Melanocyte of skin (primary cell): ENCODE data around the gene KRTAP5-9. TPM values are rescaled to one million over a fixed set of nuclear protein-coding genes. Genes with fewer than 3 reads are reported as not detected.

Experiments
- small RNA-seq, 2 donors: library from RNA; depleted of rRNA; stranded (forward); fragments of <200 nt; gene quantifications; one replicate each; pipeline ENCODE3, GENCODE V24; 2012
- total RNA-seq, 2 donors: library from RNA; depleted of rRNA; stranded (reverse); fragments of >200 nt; gene quantifications; 2 replicates each; pipeline ENCODE4 v1.2.3, GENCODE V29; 2012

Gene KRTAP5-9
- not detected for total RNA-seq

GRCh38 chr11:71548120-71548519, at the start of gene KRTAP5-9:
Gene KRTAP5-9 (plus strand): TSS chr11:71548420. CDS start chr11:71548658, 238 bp downstream.

DNA sequence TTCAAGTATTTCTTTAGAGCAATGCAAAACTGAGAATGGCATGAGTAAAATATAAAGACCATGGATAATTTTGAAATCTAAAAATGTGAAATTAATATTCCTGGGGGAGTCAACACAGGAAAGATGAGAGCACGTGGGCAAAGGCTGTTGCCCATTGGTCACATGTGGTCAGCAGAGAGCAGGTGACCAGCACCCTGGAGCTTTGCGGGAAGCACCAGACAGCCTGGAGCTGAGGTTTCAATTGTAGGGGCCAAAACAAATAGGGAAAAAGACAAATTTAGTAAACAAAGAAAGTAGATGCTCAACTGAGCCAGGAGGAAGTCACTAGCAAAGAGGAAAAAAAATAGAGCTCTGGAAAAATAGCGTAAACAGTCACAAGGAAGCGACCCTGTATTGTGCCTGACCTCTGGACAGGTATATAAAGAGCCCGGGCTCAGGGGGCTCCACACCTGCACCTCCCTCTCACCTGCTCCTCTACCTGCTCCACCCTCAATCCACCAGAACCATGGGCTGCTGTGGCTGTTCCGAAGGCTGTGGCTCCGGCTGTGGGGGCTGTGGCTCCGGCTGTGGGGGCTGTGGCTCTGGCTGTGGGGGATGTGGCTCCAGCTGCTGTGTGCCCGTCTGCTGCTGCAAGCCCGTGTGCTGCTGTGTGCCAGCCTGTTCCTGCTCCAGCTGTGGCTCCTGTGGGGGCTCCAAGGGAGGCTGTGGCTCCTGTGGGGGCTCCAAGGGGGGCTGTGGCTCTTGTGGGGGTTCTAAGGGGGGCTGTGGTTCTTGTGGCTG, 21.2 kb upstream of the KRTAP5-9 start, which contains the start of gene KRTAP5-7:
Gene KRTAP5-7 (plus strand): TSS at position 472 of the 780 bp plus-strand sequence. CDS start 34 bp downstream, at position 506.

GRCh38 chr11:71537977-71538665, 10.1 kb upstream of the KRTAP5-9 start, which contains the start of gene KRTAP5-8:
Gene KRTAP5-8 (plus strand): TSS chr11:71538025. CDS start chr11:71538056, 31 bp downstream.

DNA sequence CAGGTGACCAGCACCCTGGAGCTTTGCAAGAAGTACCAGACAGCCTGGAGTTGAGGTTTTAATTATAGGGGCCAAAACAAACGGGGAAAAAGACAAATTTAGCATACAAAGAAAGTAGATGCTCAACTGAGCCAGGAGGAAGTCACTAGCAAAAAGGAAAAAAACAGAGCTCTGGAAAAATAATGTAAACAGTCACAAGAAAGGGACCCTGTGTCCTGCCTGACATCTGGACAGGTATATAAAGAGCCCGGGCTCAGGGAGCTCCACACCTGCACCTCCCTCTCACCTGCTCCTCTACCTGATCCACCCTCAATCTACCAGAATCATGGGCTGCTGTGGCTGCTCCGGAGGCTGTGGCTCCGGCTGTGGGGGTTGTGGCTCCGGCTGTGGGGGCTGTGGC, 17.0 kb downstream of the KRTAP5-9 start, which contains the start of gene KRTAP5-10:
Gene KRTAP5-10 (plus strand): TSS at position 301 of the 400 bp plus-strand sequence. CDS start 25 bp downstream, at position 326.

DNA sequence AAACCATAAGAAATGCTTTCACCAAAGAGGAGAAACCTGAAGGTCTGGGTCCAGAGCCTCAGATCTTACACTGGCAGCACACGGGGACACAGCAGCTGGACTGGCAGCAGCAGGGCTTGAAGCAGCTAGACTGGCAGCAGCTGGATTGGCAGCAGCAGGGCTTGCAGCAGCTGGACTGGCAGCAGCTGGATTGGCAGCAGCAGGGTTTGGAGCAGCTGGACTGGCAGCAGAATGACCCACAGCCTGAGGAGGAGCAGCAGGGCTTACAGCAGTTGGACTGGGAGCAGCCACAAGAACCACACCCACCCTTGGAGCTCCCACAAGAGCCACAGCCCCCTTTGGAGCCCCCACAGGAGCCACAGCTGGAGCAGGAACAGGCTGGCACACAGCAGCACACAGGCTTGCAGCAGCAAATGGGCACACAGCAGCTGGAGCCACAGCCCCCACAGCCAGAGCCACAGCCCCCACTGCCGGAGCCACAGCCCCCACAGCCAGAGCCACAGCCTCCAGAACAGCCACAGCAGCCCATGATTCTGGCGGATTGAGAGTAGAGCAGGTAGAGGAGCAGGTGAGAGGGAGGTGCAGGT, 34.2 kb downstream of the KRTAP5-9 start, which contains the start of gene KRTAP5-11:
Gene KRTAP5-11 (minus strand): TSS at position 567 of the 587 bp plus-strand sequence. CDS start 38 bp downstream, at position 529.

Small RNA genes lying within 50 kb of the gene (small RNA-seq; reads per million reads assigned to genes)
- gene AP000867.1 (0 reads per million in 2 donors), gene KRTAP5-14P (0 reads per million in 2 donors)

Other genes with a start within 250 kb of the KRTAP5-9 start
- 10 to 100 TPM; 52.6 to 52.7 TPM for gene DHCR7, start 100.0 kb upstream of the KRTAP5-9 start, total RNA-seq
- 10 to 100 TPM; 49.6 to 84.7 TPM for gene NADSYN1, start 95.2 kb upstream of the KRTAP5-9 start, total RNA-seq
- gene KRTAP5-7, start 21.2 kb upstream of the KRTAP5-9 start, total RNA-seq: under 1 TPM in 1 of 2 donors, not detected in 1; under 0.01 TPM
- gene KRTAP5-8, start 10.4 kb upstream of the KRTAP5-9 start, total RNA-seq: not detected
- gene KRTAP5-10, start 17.1 kb downstream of the KRTAP5-9 start, total RNA-seq: not detected
- gene KRTAP5-11, start 34.5 kb downstream of the KRTAP5-9 start, total RNA-seq: not detected